ENCODE data around the gene PTF1A.

The PTF1A gene

DNA sequence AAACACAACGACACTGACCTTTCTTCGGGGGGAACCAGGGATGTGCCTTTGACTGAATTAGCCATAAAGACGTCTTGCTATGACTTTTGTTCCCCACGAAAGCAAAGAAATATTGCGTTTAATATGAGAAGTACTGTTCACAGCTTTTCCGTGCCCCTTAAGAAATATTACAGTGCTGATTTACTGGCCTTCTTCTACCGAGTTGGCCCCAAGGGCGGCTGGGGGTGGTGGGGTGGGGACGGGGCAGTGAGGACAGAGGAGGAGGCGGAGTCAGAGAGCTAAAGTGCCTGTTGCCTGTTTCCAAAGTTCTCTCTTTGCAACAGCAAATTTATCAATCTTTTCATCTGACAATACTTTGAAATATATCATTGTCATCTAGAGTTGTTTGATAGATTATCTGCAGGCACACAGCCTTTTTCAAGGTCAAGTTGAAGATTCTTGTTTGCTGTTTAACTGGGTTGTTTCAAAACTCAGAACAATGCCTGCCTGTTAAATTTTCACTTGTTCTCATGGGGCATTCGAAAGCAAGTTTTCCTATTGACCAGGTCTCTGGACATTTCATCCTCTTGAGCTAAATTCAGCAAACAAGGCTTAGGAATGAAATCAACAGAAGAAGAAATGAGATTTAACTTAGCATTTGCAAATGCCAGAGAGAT is 9.0 kb downstream of the PTF1A start:
- no peaks in the 10 kb centered on the region for H3K9me3 ChIP-seq (ENCODE audit: insufficient read depth, low read length)
- H3K36me3 ChIP-seq (ENCODE audit: low read length) = no peaks in the 10 kb centered on the region
- H2AFZ ChIP-seq (ENCODE audit: low read depth, low read length, severe bottlenecking) = no peak overlapping the region
- H3F3A ChIP-seq (ENCODE audit: insufficient read depth) = no peaks in the 10 kb centered on the region
- TF ChIP-seq, protein P1, sequence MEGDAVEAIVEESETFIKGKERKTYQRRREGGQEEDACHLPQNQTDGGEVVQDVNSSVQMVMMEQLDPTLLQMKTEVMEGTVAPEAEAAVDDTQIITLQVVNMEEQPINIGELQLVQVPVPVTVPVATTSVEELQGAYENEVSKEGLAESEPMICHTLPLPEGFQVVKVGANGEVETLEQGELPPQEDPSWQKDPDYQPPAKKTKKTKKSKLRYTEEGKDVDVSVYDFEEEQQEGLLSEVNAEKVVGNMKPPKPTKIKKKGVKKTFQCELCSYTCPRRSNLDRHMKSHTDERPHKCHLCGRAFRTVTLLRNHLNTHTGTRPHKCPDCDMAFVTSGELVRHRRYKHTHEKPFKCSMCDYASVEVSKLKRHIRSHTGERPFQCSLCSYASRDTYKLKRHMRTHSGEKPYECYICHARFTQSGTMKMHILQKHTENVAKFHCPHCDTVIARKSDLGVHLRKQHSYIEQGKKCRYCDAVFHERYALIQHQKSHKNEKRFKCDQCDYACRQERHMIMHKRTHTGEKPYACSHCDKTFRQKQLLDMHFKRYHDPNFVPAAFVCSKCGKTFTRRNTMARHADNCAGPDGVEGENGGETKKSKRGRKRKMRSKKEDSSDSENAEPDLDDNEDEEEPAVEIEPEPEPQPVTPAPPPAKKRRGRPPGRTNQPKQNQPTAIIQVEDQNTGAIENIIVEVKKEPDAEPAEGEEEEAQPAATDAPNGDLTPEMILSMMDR (IDR thresholded peaks at IDR 0.05; ENCODE audit: insufficient read depth, low read length, poor library complexity, severe bottlenecking) = no peak
- no peak for TF ChIP-seq EZH2phosphoT487 (conservative IDR thresholded peaks at IDR 0.05; ENCODE audit: low read length)
- H3K9me2 ChIP-seq (replicated peaks; ENCODE audit: insufficient read depth, low read length) = no peaks in the 10 kb centered on the region
- H3K27me3 ChIP-seq (ENCODE audit: low read length) = no peaks in the 10 kb centered on the region
- no peak overlapping the region for H3K4me2 ChIP-seq (ENCODE audit: low read depth, low read length, poor library complexity, severe bottlenecking)
- H3K4me3 ChIP-seq (ENCODE audit: insufficient read depth, low read length, poor library complexity, severe bottlenecking) = no peak overlapping the region
- no peaks in the 10 kb centered on the region for H3K79me2 ChIP-seq (ENCODE audit: insufficient read depth, low read length)
- H3K27ac ChIP-seq (ENCODE audit: low read depth, low read length) = no peak overlapping the region
- H4K20me1 ChIP-seq (ENCODE audit: low read depth, low read length) = no peaks in the 10 kb centered on the region
- no peak overlapping the region for H3K9ac ChIP-seq (ENCODE audit: low read length)

DNA sequence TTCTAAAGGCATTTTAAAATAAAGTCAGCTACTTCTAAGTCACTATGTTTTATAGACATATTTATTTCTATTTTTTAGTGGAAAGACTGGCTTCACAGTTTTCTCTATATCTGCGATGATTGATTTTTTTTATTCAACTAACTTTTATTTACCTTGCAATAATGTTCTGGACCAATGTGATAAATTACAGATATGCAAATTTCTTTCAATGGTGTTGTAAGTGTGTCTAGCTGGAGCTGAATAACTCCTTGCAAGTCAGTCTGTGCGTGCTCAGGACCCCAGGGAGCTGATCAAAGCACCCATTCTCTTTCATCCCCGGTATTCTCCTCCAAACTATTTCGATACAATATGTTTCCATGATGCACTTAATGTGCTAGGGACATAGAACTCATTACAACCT is 9.7 kb downstream of the PTF1A start:
- no peaks in the 10 kb centered on the region for H3F3A ChIP-seq (ENCODE audit: insufficient read depth)
- no peak overlapping the region for H3K4me3 ChIP-seq (ENCODE audit: insufficient read depth, low read length, poor library complexity, severe bottlenecking)
- no peaks in the 10 kb centered on the region for H4K20me1 ChIP-seq (ENCODE audit: low read depth, low read length)
- no peak overlapping the region for H3K4me2 ChIP-seq (ENCODE audit: low read depth, low read length, poor library complexity, severe bottlenecking)
- H3K27ac ChIP-seq (ENCODE audit: low read depth, low read length) = no peak overlapping the region
- H2AFZ ChIP-seq (ENCODE audit: low read depth, low read length, severe bottlenecking) = no peak overlapping the region
- H3K27me3 ChIP-seq (ENCODE audit: low read length) = no peaks in the 10 kb centered on the region
- no peaks in the 10 kb centered on the region for H3K36me3 ChIP-seq (ENCODE audit: low read length)
- no peak for TF ChIP-seq EZH2phosphoT487 (conservative IDR thresholded peaks at IDR 0.05; ENCODE audit: low read length)
- TF ChIP-seq, protein P1 (IDR thresholded peaks at IDR 0.05; ENCODE audit: insufficient read depth, low read length, poor library complexity, severe bottlenecking) = no peak
- no peaks in the 10 kb centered on the region for H3K9me2 ChIP-seq (replicated peaks; ENCODE audit: insufficient read depth, low read length)
- H3K9me3 ChIP-seq (ENCODE audit: insufficient read depth, low read length) = no peaks in the 10 kb centered on the region
- H3K79me2 ChIP-seq (ENCODE audit: insufficient read depth, low read length) = no peaks in the 10 kb centered on the region
- H3K9ac ChIP-seq (ENCODE audit: low read length) = no peak overlapping the region

DNA sequence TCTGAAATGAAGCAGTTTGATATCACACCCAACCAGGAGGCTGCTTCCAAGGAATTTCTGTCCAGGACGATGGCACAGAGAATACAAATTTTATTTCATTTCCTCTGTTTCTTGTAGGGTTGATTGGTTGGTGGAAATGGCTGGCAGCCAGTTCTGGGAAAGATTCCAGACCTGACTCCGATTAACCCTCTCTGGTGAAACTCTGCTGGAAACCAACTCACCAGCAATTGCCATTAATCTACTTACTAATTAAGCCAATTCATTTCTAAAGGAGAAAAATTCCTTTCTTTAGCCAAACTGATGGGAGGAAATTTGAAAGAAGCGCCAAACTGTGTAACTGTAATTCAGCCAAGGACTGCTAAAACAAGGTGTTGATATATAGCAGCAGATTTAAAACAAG is 10.7 kb downstream of the PTF1A start:
- H3F3A ChIP-seq (ENCODE audit: insufficient read depth) = no peaks in the 10 kb centered on the region
- H4K20me1 ChIP-seq (ENCODE audit: low read depth, low read length) = no peaks in the 10 kb centered on the region
- no peak overlapping the region for H3K9ac ChIP-seq (ENCODE audit: low read length)
- H2AFZ ChIP-seq (ENCODE audit: low read depth, low read length, severe bottlenecking) = no peak overlapping the region
- TF ChIP-seq, protein P1 (IDR thresholded peaks at IDR 0.05; ENCODE audit: insufficient read depth, low read length, poor library complexity, severe bottlenecking) = no peak
- TF ChIP-seq EZH2phosphoT487 (conservative IDR thresholded peaks at IDR 0.05; ENCODE audit: low read length) = no peak
- H3K27me3 ChIP-seq (ENCODE audit: low read length) = no peaks in the 10 kb centered on the region
- H3K79me2 ChIP-seq (ENCODE audit: insufficient read depth, low read length) = no peaks in the 10 kb centered on the region
- no peaks in the 10 kb centered on the region for H3K9me3 ChIP-seq (ENCODE audit: insufficient read depth, low read length)
- H3K9me2 ChIP-seq (replicated peaks; ENCODE audit: insufficient read depth, low read length) = no peaks in the 10 kb centered on the region
- no peak overlapping the region for H3K27ac ChIP-seq (ENCODE audit: low read depth, low read length)
- no peak overlapping the region for H3K4me3 ChIP-seq (ENCODE audit: insufficient read depth, low read length, poor library complexity, severe bottlenecking)
- no peaks in the 10 kb centered on the region for H3K36me3 ChIP-seq (ENCODE audit: low read length)
- no peak overlapping the region for H3K4me2 ChIP-seq (ENCODE audit: low read depth, low read length, poor library complexity, severe bottlenecking)

Data from SU-DHL-6 (cell line).